Astrocyte of the cerebellum (primary cell): ENCODE measurements around the gene CNOT8.
A peak's percentile ranks its signal among the peaks of the same experiment; 100 is the strongest.

Source experiments
- DNase-seq: peaks from one replicate; pipeline ENCODE4 v3.0.0-alpha.2; 2011; ENCODE audit warnings: low read depth
- H3K4me3 ChIP-seq: 2 replicates; pipeline ENCODE4 v1.5.1; 2011; ENCODE audit warnings: mild to moderate bottlenecking, low read depth, low read length, moderate library complexity
- in situ Hi-C: cut with HindIII; loops from 2 replicates; pipeline ENCODE4 v1.10.0; 2017; ENCODE audit warnings: low sequenced_read_pairs
- TF ChIP-seq, protein P1 (sequence below): IDR thresholded peaks from 2 replicates; pipeline ENCODE4 v1.5.1; 2012; ENCODE audit warnings: low read length, low read depth, moderate library complexity, mild to moderate bottlenecking; ENCODE audit errors: missing control alignments

CNOT8 gene

DNA sequence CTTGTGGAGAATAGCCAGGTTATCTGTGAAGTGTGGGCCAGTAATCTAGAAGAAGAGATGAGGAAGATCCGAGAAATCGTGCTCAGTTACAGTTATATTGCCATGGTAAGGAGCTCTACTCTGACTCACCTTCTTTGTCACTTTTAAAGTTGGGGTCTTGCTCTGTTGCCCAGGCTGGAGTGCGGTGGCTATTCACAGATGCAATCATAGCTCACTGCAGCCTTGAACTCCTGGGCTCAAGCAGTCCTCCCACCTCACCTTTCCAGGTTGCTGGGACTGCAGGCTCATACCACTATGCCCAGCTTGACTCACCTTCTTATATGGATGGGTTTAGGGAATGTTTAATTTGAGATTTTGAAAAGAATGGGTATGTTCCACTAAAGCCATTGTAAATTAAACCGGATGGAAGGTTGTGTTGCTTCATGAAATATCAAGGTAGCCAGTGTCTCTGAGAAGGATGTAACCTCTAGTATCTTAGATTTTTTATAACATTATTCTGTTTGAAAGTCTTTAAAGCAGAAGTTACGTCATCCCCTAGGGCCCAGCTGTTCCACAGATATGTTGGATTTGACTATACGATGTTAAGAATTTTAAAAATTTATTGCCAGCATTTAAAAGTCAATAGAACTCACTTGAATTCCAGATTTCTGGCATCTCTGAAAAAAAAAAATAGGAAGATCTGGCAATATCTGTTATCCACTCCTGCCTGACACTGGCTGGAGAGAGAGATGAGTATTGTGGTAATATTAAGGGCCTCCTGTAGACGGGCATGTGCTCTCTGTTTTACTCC lies 5.1 kb downstream of the CNOT8 start:
- DNase-seq: no peak
- H3K4me3 ChIP-seq: no peak overlapping the region
- in situ Hi-C loops: no loop called here
- TF ChIP-seq, protein P1, sequence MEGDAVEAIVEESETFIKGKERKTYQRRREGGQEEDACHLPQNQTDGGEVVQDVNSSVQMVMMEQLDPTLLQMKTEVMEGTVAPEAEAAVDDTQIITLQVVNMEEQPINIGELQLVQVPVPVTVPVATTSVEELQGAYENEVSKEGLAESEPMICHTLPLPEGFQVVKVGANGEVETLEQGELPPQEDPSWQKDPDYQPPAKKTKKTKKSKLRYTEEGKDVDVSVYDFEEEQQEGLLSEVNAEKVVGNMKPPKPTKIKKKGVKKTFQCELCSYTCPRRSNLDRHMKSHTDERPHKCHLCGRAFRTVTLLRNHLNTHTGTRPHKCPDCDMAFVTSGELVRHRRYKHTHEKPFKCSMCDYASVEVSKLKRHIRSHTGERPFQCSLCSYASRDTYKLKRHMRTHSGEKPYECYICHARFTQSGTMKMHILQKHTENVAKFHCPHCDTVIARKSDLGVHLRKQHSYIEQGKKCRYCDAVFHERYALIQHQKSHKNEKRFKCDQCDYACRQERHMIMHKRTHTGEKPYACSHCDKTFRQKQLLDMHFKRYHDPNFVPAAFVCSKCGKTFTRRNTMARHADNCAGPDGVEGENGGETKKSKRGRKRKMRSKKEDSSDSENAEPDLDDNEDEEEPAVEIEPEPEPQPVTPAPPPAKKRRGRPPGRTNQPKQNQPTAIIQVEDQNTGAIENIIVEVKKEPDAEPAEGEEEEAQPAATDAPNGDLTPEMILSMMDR: no peak

DNA sequence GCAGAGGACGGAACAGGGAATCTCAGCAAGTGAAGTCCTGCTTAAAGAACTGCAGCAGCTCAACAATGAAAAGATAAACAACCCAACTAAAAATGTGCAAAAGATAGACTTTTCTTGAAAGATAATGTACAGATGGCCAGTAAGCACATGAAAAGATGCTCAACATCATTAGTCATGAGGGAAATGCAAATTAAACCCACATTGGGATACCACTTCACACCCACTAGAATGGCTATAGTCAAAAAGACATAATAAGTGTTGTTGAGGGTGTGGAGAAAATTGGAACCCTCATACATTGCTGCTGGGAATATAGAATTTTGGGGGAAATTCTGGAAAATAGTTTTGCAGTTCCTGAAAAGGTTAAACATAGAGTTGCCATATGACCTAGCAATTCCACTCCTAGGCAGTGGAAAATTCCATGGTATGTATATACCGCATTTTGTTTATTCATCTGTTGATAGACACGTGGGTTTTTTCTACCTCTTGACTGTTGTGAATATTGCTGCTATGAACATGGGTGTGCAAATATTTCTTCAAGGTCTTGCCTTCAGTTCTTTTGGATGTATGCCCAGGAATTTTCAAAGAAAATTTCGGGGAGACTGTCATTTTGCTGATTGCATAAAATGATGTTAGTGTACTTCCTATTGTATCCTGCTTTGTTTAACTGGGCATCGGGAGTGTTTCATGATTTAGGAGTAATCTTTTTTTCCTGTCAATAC lies 7.2 kb downstream of the CNOT8 start:
- in situ Hi-C loops: no loop called here
- H3K4me3 ChIP-seq: no peak overlapping the region
- no peak for DNase-seq
- TF ChIP-seq, protein P1: no peak

DNA sequence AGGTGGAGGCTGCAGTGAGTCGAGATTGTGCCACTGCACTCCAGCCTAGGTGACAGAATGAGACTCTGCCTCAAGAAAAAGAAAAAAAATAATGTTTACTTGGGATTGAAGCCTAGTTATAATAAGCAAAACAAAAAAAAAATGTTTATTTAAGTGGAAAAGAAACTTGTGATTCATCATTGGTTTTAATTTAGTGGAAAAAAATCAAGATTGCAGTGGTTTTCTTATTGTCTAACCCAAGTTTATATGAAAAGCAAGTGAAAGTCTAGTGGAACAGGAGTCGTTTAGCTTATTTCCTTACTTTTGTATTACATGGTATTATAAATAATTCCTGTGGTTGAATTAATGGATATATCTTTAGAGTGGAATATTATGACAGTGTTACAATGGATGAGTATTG lies 8.4 kb downstream of the CNOT8 start:
- in situ Hi-C loops: no loop called here
- TF ChIP-seq, protein P1: no peak
- DNase-seq: peak; percentile 23
- no peak overlapping the region for H3K4me3 ChIP-seq

DNA sequence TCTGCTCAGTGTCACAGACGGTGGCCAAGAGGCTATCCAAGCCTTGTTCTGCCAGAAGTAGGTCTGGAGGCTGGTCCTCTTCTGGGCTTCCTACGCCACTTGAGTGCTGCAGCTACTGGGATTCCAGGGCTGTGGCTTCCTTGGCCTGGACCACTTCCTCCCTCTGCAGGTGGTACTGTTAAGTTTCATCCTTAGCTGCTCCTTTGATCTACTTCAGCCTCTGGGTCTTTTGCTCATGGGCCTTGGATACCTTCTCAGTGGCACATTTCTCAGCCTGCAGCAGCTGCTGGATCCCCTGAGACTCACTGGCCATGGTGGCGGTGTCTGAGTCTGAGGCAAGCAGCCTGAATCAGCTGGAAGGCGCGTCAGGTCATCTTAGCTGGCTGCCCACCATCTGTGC lies 10.3 kb downstream of the CNOT8 start:
- in situ Hi-C loops: no loop called here
- peak; percentile 36 for DNase-seq
- TF ChIP-seq, protein P1: peak; percentile 47
- H3K4me3 ChIP-seq: no peak overlapping the region

DNA sequence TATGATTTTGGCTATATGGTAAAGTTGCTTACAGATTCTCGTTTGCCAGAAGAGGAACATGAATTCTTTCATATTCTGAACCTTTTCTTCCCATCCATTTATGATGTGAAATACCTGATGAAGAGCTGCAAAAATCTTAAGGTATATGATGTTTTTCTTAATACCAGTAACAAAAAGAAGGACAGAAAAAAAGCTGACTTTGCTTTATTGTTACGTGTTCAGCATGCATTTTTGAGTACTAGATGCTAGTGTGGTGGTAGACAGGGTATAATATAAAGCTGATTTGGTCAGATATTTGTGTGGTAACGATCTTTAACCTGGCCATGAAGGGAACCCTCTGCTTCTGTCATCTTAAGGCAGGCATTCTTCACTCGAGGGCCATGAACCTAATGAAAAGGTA lies 13.3 kb downstream of the CNOT8 start:
- in situ Hi-C loops: no loop called here
- TF ChIP-seq, protein P1: no peak
- no peak overlapping the region for H3K4me3 ChIP-seq
- no peak for DNase-seq

DNA sequence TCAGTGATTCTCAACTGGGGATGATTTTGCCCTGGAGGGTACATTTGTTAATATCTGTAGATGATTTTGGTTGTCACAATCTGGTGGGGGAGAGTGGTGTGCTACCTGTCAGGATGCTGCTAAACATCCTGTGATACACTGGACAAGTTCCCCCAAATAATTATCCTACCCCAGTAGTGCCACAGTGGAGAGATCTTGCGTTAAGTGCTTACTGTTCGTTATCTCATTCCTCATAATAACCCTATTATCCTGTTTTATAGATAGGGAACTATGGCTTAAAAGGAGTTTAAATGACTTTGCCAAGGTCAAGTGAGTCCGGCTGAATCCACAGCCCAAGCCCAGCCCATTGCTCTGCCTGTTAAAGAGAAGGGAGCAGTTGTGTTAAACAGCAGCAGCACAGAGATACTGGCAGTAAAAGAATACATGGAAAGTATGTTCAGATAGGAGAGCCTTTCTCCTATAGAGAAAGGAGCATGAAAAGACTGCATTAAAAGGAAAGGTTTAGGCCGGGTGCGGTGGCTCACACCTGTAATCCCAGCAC lies 15.4 kb downstream of the CNOT8 start:
- no peak overlapping the region for H3K4me3 ChIP-seq
- DNase-seq: no peak
- in situ Hi-C loops: no loop called here
- TF ChIP-seq, protein P1: no peak
